ENCODE data around the gene DNAH7. TPM values are rescaled to one million over a fixed set of nuclear protein-coding genes. Genes with fewer than 3 reads are reported as not detected.

DNAH7 gene
- total RNA-seq, 4 donors from 2014 or later = 1.3 to 11.9 (median 2.4) TPM

DNA sequence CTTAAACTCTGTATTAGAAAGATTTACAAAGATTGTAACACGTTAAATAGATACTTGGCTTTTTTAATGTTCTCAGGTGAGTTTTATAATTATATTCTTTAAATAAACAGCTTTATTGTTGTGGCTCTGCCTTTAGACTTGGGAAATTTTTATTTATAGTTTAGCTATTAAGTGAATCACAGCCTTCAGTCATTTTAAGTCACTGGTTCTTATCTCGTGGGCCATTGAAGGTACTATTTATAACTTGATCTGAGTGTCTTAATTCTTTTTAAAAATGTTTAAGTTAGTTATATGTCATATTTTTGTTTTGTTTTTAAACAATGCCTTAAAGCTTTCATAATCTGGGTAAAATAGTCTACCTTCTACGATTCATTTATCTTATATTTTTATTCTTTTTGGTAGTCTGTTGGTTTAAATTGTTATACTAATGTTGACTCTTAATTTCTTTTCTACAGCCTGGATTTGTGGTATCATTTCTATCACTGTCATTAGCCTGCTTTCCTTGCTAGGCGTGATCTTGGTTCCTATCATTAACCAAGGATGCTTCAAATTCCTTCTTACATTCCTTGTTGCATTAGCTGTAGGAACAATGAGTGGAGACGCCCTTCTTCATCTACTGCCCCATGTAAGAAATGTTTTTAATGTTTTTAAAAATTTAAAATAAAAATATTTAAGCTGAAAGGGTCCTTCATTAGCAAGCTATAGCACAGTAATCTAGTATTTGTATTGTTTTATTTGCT is 362.3 kb downstream of the DNAH7 start:
- H3K4me1 ChIP-seq = no peaks in the 10 kb centered on the region
- no peaks in the 10 kb centered on the region for H3K9me3 ChIP-seq
- H3K27me3 ChIP-seq = no peaks in the 10 kb centered on the region
- TF ChIP-seq, protein P1, sequence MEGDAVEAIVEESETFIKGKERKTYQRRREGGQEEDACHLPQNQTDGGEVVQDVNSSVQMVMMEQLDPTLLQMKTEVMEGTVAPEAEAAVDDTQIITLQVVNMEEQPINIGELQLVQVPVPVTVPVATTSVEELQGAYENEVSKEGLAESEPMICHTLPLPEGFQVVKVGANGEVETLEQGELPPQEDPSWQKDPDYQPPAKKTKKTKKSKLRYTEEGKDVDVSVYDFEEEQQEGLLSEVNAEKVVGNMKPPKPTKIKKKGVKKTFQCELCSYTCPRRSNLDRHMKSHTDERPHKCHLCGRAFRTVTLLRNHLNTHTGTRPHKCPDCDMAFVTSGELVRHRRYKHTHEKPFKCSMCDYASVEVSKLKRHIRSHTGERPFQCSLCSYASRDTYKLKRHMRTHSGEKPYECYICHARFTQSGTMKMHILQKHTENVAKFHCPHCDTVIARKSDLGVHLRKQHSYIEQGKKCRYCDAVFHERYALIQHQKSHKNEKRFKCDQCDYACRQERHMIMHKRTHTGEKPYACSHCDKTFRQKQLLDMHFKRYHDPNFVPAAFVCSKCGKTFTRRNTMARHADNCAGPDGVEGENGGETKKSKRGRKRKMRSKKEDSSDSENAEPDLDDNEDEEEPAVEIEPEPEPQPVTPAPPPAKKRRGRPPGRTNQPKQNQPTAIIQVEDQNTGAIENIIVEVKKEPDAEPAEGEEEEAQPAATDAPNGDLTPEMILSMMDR (IDR thresholded peaks at IDR 0.05) = no peak
- no peak for TF ChIP-seq POLR2A (IDR thresholded peaks at IDR 0.05)
- DNase-seq = no peak
- H3K27ac ChIP-seq = no peak overlapping the region
- H3K36me3 ChIP-seq = no peaks in the 10 kb centered on the region
- H3K4me3 ChIP-seq = no peak overlapping the region

DNA sequence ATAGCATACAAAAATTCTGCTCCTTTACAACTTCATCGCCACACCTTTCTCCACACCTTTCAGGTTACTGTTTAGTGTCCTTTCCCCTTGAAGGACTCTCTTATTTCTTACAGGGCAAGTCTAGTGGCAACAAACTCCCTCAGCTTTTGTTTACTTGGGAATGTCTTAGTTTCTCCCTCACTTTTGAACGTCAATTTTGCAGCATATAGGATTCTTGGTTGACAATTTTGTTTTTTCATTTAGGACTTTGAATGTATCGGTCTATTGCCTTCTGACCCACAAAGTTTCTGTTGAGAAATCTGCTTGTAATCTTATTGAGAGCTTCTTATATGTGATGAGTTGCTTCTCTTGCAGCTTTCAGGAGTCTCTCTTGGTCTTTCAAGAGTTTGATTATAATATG is 368.2 kb downstream of the DNAH7 start:
- no peaks in the 10 kb centered on the region for H3K27me3 ChIP-seq
- H3K27ac ChIP-seq = no peak overlapping the region
- H3K4me1 ChIP-seq = no peaks in the 10 kb centered on the region
- TF ChIP-seq, protein P1 (IDR thresholded peaks at IDR 0.05) = no peak
- no peak for TF ChIP-seq POLR2A (IDR thresholded peaks at IDR 0.05)
- H3K9me3 ChIP-seq = no peaks in the 10 kb centered on the region
- no peaks in the 10 kb centered on the region for H3K36me3 ChIP-seq
- DNase-seq = no peak
- no peak overlapping the region for H3K4me3 ChIP-seq

DNA sequence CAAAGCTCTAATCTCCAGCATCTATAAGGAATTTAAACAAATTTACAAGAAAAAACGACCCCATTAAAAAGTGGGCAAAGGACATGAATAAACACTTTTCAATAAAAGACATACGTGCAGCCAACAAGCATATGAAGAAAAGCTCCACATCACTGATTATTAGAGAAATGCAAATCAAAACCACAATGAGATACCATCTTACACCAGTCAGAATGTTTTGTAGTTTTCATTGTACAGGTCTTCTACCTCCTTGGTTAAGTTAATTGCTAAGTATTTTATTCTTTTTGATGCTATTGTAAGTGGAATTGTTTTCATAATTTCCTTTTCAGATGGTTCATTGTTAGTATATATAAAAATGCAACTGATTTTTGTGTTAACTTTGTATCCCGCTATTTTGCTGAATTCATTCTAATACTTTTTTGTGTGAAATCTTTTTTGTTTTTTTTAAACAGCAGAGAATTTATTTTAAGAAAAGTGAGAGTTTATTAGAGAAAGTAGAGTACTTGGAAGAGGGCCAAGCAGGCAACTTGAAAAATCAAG is 370.9 kb downstream of the DNAH7 start:
- DNase-seq = no peak
- H3K4me3 ChIP-seq = no peak overlapping the region
- H3K4me1 ChIP-seq = no peaks in the 10 kb centered on the region
- H3K27ac ChIP-seq = no peak overlapping the region
- H3K36me3 ChIP-seq = no peaks in the 10 kb centered on the region
- no peaks in the 10 kb centered on the region for H3K9me3 ChIP-seq
- TF ChIP-seq, protein P1 (IDR thresholded peaks at IDR 0.05) = no peak
- no peak for TF ChIP-seq POLR2A (IDR thresholded peaks at IDR 0.05)
- H3K27me3 ChIP-seq = no peaks in the 10 kb centered on the region

GRCh38 chr2:195696012-195696411 is 372.6 kb downstream of the DNAH7 start:
- Histone ChIP-seq H3K4me3 (no peak overlapping the region), H3K27me3 (no peaks in the 10 kb centered on the region), H3K36me3 (no peaks in the 10 kb centered on the region), H3K4me1 (no peaks in the 10 kb centered on the region), H3K27ac (no peak overlapping the region), H3K9me3 (no peaks in the 10 kb centered on the region)
- no peak for TF ChIP-seq POLR2A (IDR thresholded peaks at IDR 0.05)
- TF ChIP-seq, protein P1 (IDR thresholded peaks at IDR 0.05) = no peak
- DNase-seq = no peak

- Histone ChIP-seq H3K4me1 (no peaks in the 10 kb centered on the region), H3K27me3 (no peaks in the 10 kb centered on the region), H3K36me3 (no peaks in the 10 kb centered on the region), H3K9me3 (no peaks in the 10 kb centered on the region), H3K27ac (no peak overlapping the region), H3K4me3 (no peak overlapping the region)
- DNase-seq = no peak
- no peak for TF ChIP-seq POLR2A (IDR thresholded peaks at IDR 0.05)
- TF ChIP-seq, protein P1 (IDR thresholded peaks at IDR 0.05) = no peak
Observed at GRCh38 chr2:195695002-195695631, 373.5 kb downstream of the DNAH7 start.
